Measurements from ENCODE around the gene CD300LB. TPM values are rescaled to one million over a fixed set of nuclear protein-coding genes. Genes with fewer than 3 reads are reported as not detected.
"Not testable (repeated sequence)": the region's sequence is repeated elsewhere in the genome, so short reads cannot be mapped to it uniquely, and the experiment has no call there.

Gene CD300LB
- total RNA-seq, 1 donor from 2014 or later = not detected

DNA sequence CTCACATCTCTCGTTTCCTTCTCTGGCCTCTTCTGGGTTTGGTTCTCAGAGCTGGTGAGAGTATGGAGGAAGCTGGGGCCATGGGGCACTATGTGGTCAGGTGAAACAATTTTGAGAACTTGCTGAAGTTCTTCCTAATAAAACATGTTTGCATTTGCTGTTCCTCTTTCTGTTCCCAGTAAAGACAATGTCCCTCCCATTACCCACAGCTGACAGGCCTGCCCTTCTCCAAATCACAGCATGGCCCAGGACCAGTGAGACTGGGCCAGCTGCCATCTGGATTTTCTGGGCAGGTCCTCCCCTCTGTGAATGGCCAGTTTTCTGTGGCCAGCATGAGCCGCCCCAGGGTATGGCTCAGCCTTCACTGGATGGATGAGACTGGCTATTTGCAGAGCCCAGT is 36.1 kb upstream of the CD300LB start, which contains the start of gene CD300H:
Gene CD300H (minus strand): TSS at position 113 of the 400 bp plus-strand sequence.
- H3K4me3 ChIP-seq (ENCODE audit: low read length in 3 of 3) = no peak within 1 kb of the TSS

DNA sequence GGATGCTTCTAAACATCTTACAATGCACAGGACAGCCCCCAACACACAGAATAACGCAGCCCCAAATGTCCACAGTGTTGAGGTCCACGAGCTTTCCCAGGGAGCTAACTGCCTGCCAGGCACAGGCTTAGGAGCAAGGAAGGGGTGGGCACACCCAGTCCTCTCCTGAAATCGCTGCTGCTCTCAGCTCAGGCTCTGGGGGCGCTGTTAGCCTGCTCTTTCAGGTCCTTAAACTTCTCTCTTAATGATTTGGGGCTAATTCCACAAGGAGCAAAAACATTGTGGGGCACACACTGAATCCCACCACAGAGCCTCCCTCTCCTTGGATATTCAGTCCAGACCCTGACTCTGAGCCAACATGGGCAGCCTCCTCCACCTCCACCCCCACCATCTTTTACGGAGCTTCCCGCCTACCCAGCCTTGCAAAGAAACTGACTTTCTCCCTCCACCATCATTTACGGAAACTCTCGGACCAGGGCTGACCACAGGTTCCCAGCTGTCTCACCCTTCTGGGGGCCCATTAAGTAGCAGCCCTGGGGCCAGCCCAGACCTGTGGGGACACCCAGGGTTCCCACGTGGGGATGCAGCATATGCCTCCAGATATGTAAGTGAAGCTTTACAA is 35.0 kb upstream of the CD300LB start:
- Histone ChIP-seq H3K27me3 (ENCODE audit: control insufficient read depth in 3 of 3, insufficient read depth in 3 of 3, low read length in 3 of 3) (peaks cover 7 to 15% (median 8%) of the 10 kb centered on the region in 3 donors), H3K4me1 (ENCODE audit: control insufficient read depth in 3 of 3, insufficient read depth in 3 of 3, low read length in 3 of 3) (peaks cover 10 to 26% (median 11%) of the 10 kb centered on the region in 3 donors), H3K27ac (ENCODE audit: low read depth, low read length) (no peak overlapping the region), H3K9me3 (ENCODE audit: control insufficient read depth in 3 of 3, low read length in 3 of 3) (no peaks in the 10 kb centered on the region), H3K9ac (ENCODE audit: low read depth in 1 of 3, low read length in 3 of 3) (no peak overlapping the region), H3K36me3 (ENCODE audit: control insufficient read depth in 3 of 3, insufficient read depth in 3 of 3, low read length in 3 of 3) (no peaks in the 10 kb centered on the region), H3K4me3 (ENCODE audit: low read length in 3 of 3) (no peak overlapping the region)

More for the DNA sequence above, 36.1 kb upstream of the CD300LB start, which contains the start of gene CD300H:
- Histone ChIP-seq H3K9ac (ENCODE audit: low read depth in 1 of 3, low read length in 3 of 3) (no peak within 1 kb of the TSS), H3K4me1 (ENCODE audit: control insufficient read depth in 3 of 3, insufficient read depth in 3 of 3, low read length in 3 of 3) (peaks cover 10 to 26% (median 11%) of the 10 kb centered on the region in 3 donors), H3K27ac (ENCODE audit: low read depth, low read length) (no peak within 1 kb of the TSS), H3K36me3 (ENCODE audit: control insufficient read depth in 3 of 3, insufficient read depth in 3 of 3, low read length in 3 of 3) (no peaks in the 10 kb centered on the region), H3K9me3 (ENCODE audit: control insufficient read depth in 3 of 3, low read length in 3 of 3) (no peaks in the 10 kb centered on the region), H3K27me3 (ENCODE audit: control insufficient read depth in 3 of 3, insufficient read depth in 3 of 3, low read length in 3 of 3) (peaks cover 5 to 15% (median 8%) of the 10 kb centered on the region in 3 donors)

DNA sequence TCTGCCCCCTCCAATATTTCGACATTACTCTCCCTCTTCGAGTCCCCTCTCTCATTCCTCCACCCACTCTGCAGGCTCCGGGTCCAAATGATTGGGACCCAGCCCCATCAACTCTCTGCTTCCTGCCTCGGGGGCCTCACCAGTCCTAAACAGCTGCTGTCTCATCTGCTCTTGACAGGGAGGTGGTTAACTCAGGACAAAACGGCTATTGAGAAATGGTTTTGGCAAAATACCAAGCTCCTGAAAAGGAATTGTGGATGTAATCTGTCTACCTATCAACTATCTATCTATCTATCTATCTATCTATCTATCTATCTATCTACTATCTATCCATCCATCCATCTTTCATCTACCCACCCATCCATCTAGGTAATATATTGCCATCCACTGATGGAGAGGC is 33.9 kb upstream of the CD300LB start:
- Histone ChIP-seq H3K36me3 (ENCODE audit: control insufficient read depth in 3 of 3, insufficient read depth in 3 of 3, low read length in 3 of 3) (no peaks in the 10 kb centered on the region), H3K4me1 (ENCODE audit: control insufficient read depth in 3 of 3, insufficient read depth in 3 of 3, low read length in 3 of 3) (peaks cover 10 to 22% (median 11%) of the 10 kb centered on the region in 3 donors), H3K9ac (ENCODE audit: low read depth in 1 of 3, low read length in 3 of 3) (no peak overlapping the region), H3K27ac (ENCODE audit: low read depth, low read length) (no peak overlapping the region), H3K27me3 (ENCODE audit: control insufficient read depth in 3 of 3, insufficient read depth in 3 of 3, low read length in 3 of 3) (peaks cover 8 to 17% (median 9%) of the 10 kb centered on the region in 3 donors), H3K9me3 (ENCODE audit: control insufficient read depth in 3 of 3, low read length in 3 of 3) (no peaks in the 10 kb centered on the region), H3K4me3 (ENCODE audit: low read length in 3 of 3) (no peak overlapping the region)

DNA sequence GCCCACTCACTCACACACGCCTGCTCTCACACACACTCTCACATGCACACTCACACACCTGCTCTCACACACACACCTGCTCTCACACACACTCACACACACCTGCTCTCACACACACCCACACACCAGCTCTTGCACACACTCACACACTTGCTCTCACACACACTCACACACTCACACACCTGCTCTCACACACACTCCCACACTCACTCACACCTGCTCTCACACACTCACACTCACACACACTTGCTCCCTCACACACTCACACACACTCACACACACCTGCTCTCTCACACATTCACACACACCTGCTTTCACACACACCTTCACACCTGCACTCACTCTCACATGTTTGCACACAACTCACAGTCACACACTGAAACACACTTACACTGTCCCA is 32.1 kb upstream of the CD300LB start:
- Histone ChIP-seq H3K4me1 (ENCODE audit: control insufficient read depth in 3 of 3, insufficient read depth in 3 of 3, low read length in 3 of 3) (peaks cover 0 to 5% (median 0%) of the 10 kb centered on the region in 3 donors), H3K27ac (ENCODE audit: low read depth, low read length) (no peak overlapping the region), H3K4me3 (ENCODE audit: low read length in 3 of 3) (no peak overlapping the region), H3K27me3 (ENCODE audit: control insufficient read depth in 3 of 3, insufficient read depth in 3 of 3, low read length in 3 of 3) (peaks cover 4 to 17% (median 9%) of the 10 kb centered on the region in 3 donors), H3K9ac (ENCODE audit: low read depth in 1 of 3, low read length in 3 of 3) (no peak overlapping the region), H3K9me3 (ENCODE audit: control insufficient read depth in 3 of 3, low read length in 3 of 3) (no peaks in the 10 kb centered on the region), H3K36me3 (ENCODE audit: control insufficient read depth in 3 of 3, insufficient read depth in 3 of 3, low read length in 3 of 3) (no peaks in the 10 kb centered on the region)

DNA sequence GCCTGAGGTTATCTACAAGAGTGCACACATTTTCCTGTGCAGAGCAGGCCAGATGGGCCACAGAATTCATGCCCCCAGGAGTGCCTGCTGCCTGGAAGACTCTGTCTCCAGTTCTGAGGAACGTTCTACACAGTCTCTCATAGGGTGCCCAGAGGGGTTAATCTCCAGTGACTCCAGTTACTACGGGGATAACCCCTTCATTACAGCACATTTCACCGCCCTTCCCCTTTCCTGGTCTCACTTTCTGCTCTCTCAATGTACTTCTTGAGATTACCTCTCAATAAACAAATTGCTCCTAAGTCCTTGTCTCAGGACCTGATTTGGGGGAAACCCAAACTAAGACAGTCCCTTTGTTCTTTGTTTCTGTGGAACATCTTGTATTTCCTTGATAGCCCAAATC is 30.3 kb upstream of the CD300LB start:
- H3K27me3 ChIP-seq (ENCODE audit: control insufficient read depth in 3 of 3, insufficient read depth in 3 of 3, low read length in 3 of 3) = peaks cover 3 to 17% (median 7%) of the 10 kb centered on the region in 3 donors
- no peak overlapping the region for H3K27ac ChIP-seq (ENCODE audit: low read depth, low read length)
- no peak overlapping the region for H3K4me3 ChIP-seq (ENCODE audit: low read length in 3 of 3)
- no peaks in the 10 kb centered on the region for H3K9me3 ChIP-seq (ENCODE audit: control insufficient read depth in 3 of 3, low read length in 3 of 3)
- no peaks in the 10 kb centered on the region for H3K36me3 ChIP-seq (ENCODE audit: control insufficient read depth in 3 of 3, insufficient read depth in 3 of 3, low read length in 3 of 3)
- H3K9ac ChIP-seq (ENCODE audit: low read depth in 1 of 3, low read length in 3 of 3) = no peak overlapping the region
- no peaks in the 10 kb centered on the region for H3K4me1 ChIP-seq (ENCODE audit: control insufficient read depth in 3 of 3, insufficient read depth in 3 of 3, low read length in 3 of 3)

DNA sequence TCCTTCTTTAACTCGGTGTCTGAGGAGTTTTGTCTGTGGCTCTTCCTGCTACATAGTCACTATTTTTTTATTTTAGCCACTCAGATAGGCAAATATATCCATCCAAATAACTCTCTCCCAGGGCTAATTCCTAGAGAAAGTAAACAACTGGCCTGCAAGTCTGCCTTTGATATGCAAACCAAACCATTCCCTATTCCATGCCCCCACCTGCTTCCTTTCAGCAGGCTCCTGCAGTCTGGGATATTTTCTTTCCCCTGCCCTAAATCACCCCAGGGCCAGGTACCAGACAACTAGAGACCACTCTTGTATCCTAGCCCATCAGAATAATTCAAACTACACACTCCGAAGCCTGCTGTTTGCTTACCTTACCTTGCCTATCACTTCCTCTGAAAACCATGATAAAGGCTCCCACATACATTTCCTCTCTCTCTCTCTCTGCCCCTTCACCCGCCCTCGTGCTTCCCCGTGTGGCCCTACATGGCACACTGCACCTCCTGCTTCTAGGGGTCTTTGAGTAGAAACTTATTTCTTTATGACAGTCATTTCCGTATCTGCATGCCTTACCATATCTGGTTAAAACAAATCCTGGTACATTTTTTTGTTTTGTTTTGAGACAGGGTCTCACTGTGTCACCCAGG is 27.7 kb upstream of the CD300LB start:
- Histone ChIP-seq H3K9ac (ENCODE audit: low read depth in 1 of 3, low read length in 3 of 3) (no peak overlapping the region), H3K9me3 (ENCODE audit: control insufficient read depth in 3 of 3, low read length in 3 of 3) (no peaks in the 10 kb centered on the region), H3K4me1 (ENCODE audit: control insufficient read depth in 3 of 3, insufficient read depth in 3 of 3, low read length in 3 of 3) (peaks cover 0 to 2% (median 0%) of the 10 kb centered on the region in 3 donors), H3K27me3 (ENCODE audit: control insufficient read depth in 3 of 3, insufficient read depth in 3 of 3, low read length in 3 of 3) (peaks cover 0 to 7% (median 4%) of the 10 kb centered on the region in 3 donors), H3K4me3 (ENCODE audit: low read length in 3 of 3) (no peak overlapping the region), H3K27ac (ENCODE audit: low read depth, low read length) (no peak overlapping the region), H3K36me3 (ENCODE audit: control insufficient read depth in 3 of 3, insufficient read depth in 3 of 3, low read length in 3 of 3) (no peaks in the 10 kb centered on the region)

DNA sequence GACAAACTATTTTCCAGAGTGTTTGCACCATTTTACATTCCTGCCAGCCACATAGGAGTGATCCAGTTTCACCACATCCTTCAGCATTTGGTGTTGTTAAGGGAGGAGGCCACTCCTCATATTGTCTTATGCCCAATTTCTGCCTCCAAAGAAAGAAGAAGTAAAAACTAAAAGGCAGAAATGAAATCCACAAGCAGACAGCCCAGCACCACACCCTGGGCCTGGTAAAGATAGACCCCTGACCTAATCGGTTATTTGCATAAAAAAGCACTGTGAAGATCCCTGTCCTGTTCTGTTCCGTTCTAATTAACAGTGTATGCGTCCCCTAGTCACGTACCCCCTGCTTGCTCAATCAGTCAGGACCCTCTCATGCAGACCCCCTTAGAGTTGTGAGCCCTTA is 27.1 kb upstream of the CD300LB start:
- H3K27me3 ChIP-seq (ENCODE audit: control insufficient read depth in 3 of 3, insufficient read depth in 3 of 3, low read length in 3 of 3); H3K9me3 ChIP-seq (ENCODE audit: control insufficient read depth in 3 of 3, low read length in 3 of 3); H3K9ac ChIP-seq (ENCODE audit: low read depth in 1 of 3, low read length in 3 of 3); H3K36me3 ChIP-seq (ENCODE audit: control insufficient read depth in 3 of 3, insufficient read depth in 3 of 3, low read length in 3 of 3); H3K4me1 ChIP-seq (ENCODE audit: control insufficient read depth in 3 of 3, insufficient read depth in 3 of 3, low read length in 3 of 3); H3K4me3 ChIP-seq (ENCODE audit: low read length in 3 of 3); H3K27ac ChIP-seq (ENCODE audit: low read depth, low read length): not testable (repeated sequence)

DNA sequence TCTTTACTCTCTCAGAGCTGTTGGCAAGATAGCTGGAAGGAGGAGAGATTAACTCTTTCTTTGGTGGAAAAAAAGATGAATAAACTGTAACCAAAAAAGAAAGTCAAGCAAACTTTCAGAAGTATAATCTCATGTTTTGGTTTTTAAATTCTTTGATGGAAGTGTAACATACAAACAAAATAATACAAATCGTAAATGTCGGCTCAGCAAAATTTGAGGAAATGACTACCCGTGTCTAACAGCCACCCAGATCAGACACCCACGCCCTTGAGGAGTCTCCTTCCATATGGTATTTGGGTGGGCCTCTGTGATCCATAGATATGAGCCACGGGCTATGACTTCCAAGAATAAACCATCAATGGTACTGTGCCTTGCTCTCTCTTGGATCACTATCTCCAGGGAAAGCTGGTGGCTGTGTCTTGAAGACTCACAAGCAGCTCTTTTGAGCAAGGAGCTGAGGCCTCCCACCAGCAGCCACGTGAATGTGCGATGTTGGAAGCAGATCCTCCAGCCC is 24.2 kb upstream of the CD300LB start:
- Histone ChIP-seq H3K9me3 (ENCODE audit: control insufficient read depth in 3 of 3, low read length in 3 of 3) (no peaks in the 10 kb centered on the region), H3K36me3 (ENCODE audit: control insufficient read depth in 3 of 3, insufficient read depth in 3 of 3, low read length in 3 of 3) (no peaks in the 10 kb centered on the region), H3K4me1 (ENCODE audit: control insufficient read depth in 3 of 3, insufficient read depth in 3 of 3, low read length in 3 of 3) (peaks cover 0 to 2% (median 0%) of the 10 kb centered on the region in 3 donors), H3K27me3 (ENCODE audit: control insufficient read depth in 3 of 3, insufficient read depth in 3 of 3, low read length in 3 of 3) (peaks cover 0 to 9% (median 6%) of the 10 kb centered on the region in 3 donors), H3K4me3 (ENCODE audit: low read length in 3 of 3) (no peak overlapping the region), H3K9ac (ENCODE audit: low read depth in 1 of 3, low read length in 3 of 3) (no peak overlapping the region), H3K27ac (ENCODE audit: low read depth, low read length) (no peak overlapping the region)

DNA sequence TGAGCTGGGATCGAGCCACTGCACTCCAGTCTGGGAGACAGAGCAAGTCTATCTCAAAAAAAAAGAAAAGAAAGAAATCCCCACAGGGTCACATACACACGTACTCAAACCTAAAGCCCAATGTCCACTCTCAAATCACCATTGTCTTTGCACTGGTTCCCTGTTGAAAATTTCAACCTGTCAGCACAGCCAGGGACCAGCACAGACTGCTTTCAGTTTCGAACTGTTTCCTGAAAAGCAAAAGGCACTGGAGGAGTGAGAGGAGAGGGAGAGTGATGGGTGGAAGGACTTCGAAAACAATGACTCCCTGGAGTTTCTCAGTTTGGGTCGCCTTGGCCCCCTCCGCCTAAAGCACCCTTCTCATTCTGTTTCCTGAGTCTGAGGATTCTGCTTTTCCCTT is 23.6 kb upstream of the CD300LB start:
- no peak overlapping the region for H3K4me3 ChIP-seq (ENCODE audit: low read length in 3 of 3)
- H3K27ac ChIP-seq (ENCODE audit: low read depth, low read length) = no peak overlapping the region
- H3K4me1 ChIP-seq (ENCODE audit: control insufficient read depth in 3 of 3, insufficient read depth in 3 of 3, low read length in 3 of 3) = peaks cover 0 to 2% (median 0%) of the 10 kb centered on the region in 3 donors
- no peak overlapping the region for H3K9ac ChIP-seq (ENCODE audit: low read depth in 1 of 3, low read length in 3 of 3)
- H3K36me3 ChIP-seq (ENCODE audit: control insufficient read depth in 3 of 3, insufficient read depth in 3 of 3, low read length in 3 of 3) = no peaks in the 10 kb centered on the region
- peaks cover 0 to 10% (median 9%) of the 10 kb centered on the region in 3 donors for H3K27me3 ChIP-seq (ENCODE audit: control insufficient read depth in 3 of 3, insufficient read depth in 3 of 3, low read length in 3 of 3)
- no peaks in the 10 kb centered on the region for H3K9me3 ChIP-seq (ENCODE audit: control insufficient read depth in 3 of 3, low read length in 3 of 3)

DNA sequence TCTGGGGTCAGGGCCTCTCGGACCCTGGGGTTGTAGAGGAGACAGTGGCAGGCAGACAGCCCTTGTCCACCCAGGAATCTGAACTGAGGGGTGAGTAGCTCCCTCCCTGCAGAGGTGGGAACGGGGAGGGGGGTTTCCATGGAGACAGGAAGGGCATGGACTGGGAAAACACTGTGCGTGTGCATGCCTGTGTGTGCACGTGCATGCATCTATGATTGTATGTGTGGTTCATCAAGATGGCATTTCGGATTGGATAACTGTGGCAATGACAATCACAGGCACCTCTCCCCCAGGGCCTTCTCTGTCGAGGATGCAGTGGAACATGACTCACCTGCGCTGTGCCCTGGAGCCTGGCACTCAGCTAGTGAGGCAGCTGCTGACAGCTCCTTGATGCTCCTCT is 20.8 kb upstream of the CD300LB start:
- no peaks in the 10 kb centered on the region for H3K36me3 ChIP-seq (ENCODE audit: control insufficient read depth in 3 of 3, insufficient read depth in 3 of 3, low read length in 3 of 3)
- no peak overlapping the region for H3K4me3 ChIP-seq (ENCODE audit: low read length in 3 of 3)
- H3K27ac ChIP-seq (ENCODE audit: low read depth, low read length) = no peak overlapping the region
- peaks cover 0 to 2% (median 0%) of the 10 kb centered on the region in 3 donors for H3K4me1 ChIP-seq (ENCODE audit: control insufficient read depth in 3 of 3, insufficient read depth in 3 of 3, low read length in 3 of 3)
- H3K9ac ChIP-seq (ENCODE audit: low read depth in 1 of 3, low read length in 3 of 3) = no peak overlapping the region
- H3K9me3 ChIP-seq (ENCODE audit: control insufficient read depth in 3 of 3, low read length in 3 of 3) = no peaks in the 10 kb centered on the region
- peaks cover 0 to 26% (median 20%) of the 10 kb centered on the region in 3 donors for H3K27me3 ChIP-seq (ENCODE audit: control insufficient read depth in 3 of 3, insufficient read depth in 3 of 3, low read length in 3 of 3)
